ENCODE measurements around the gene TAF1B. TPM values are rescaled to one million over a fixed set of nuclear protein-coding genes. Genes with fewer than 3 reads are reported as not detected.

Gene TAF1B
- total and polyA plus RNA-seq, 2 donors (not counting 3 experiments of a cell fraction or from before 2014, with no cell fraction given) = 6.3 to 29.4 TPM

DNA sequence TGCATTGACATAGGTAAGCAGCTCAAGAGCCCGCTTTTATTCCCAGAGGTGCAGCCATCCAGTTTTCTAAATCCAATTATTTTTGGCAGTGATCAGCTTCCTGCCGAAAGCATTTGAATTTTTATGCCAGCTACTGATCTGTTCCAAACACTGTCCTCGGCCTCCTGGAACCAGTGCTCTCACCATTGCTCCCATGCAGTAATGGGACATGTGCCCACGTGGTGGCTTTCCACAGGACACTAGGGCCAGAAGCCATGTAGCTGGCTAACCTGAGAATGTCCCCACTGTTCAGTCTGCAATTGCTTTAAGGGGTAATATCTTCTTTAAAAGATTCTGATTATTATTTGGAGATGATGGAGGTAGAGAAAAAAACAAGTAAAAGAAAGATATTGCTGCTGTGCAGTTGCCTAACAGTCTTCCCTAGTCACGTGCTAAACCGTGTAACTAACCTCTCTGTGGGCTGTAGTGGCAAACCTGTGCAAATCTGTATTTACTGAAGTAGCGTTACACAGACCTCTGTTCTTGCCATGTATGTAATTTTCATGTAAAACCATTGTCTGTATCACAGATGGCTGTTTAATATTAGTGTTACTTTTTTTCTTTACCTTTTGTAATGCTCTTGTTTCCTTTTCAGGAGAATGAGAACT, 121.2 kb downstream of the TAF1B start:
- Histone ChIP-seq H3K27me3 (ENCODE audit: control insufficient read depth in 2 of 2, insufficient read depth in 2 of 2, low read length in 2 of 2) (no peaks in the 10 kb centered on the region), H3K36me3 (ENCODE audit: control insufficient read depth in 2 of 2, extremely low read depth in 1 of 2, insufficient read depth in 2 of 2, low read length in 2 of 2) (no peaks in the 10 kb centered on the region), H3K9me1 (replicated peaks; ENCODE audit: control insufficient read depth, extremely low read depth, insufficient read depth, low read length) (no peaks in the 10 kb centered on the region), H3K4me3 (replicated peaks in 1 of 3; ENCODE audit: insufficient read depth in 1 of 3, low read depth in 1 of 3, low read length in 3 of 3) (no peak overlapping the region), H3K27ac (ENCODE audit: insufficient read depth, low read depth, low read length) (no peak overlapping the region), H3K79me2 (ENCODE audit: control insufficient read depth, insufficient read depth, low read length) (no peaks in the 10 kb centered on the region), H3K9me3 (replicated peaks; ENCODE audit: control insufficient read depth, insufficient read depth, low read length) (no peaks in the 10 kb centered on the region), H3K4me1 (ENCODE audit: control insufficient read depth, extremely low read depth, insufficient read depth, low read length) (no peaks in the 10 kb centered on the region), H4K20me1 (replicated peaks; ENCODE audit: control insufficient read depth, extremely low read depth, insufficient read depth, low read length) (no peaks in the 10 kb centered on the region), H2AFZ (ENCODE audit: low read depth, low read length) (no peak overlapping the region), H3K9ac (replicated peaks; ENCODE audit: extremely low read depth, insufficient read depth, low read length) (no peak overlapping the region), H3K4me2 (ENCODE audit: insufficient read depth, low read length) (no peak overlapping the region)
- TF ChIP-seq POLR2AphosphoS5 (IDR thresholded peaks at IDR 0.05; ENCODE audit: insufficient read depth, low read depth, low read length) (no peak), MYC (IDR thresholded peaks at IDR 0.05; ENCODE audit: low read depth, low read length) (no peak), GATA2 (IDR thresholded peaks at IDR 0.05; ENCODE audit: insufficient read depth, insufficient read length, low read depth, low read length) (no peak), JUN (IDR thresholded peaks at IDR 0.05; ENCODE audit: borderline replicate concordance, insufficient read depth, insufficient read length, low read depth) (no peak)
- POLR2A ChIA-PET = no interaction called here
- CTCF ChIA-PET = interaction anchor here (0.7 to 2.9 kb wide), 5 partner anchors 11 to 149 kb away, joined by 3 to 11 read pairs (median 4); no protein-coding TSS in a partner anchor
- intact Hi-C loops (cut with micrococcal nuclease) (no loop called here), dilution Hi-C loops (cut with MboI; ENCODE audit: extremely low pct_ligation_motif_present, low sequenced_read_pairs) (loop anchor here (25.0 kb wide), 1 partner anchor 152 kb away; no protein-coding TSS in a partner anchor)
- no peak for FAIRE-seq
- BruUV-seq (replicated peaks) = no TSS peak
- no peak for DNase-seq (ENCODE audit: low read depth, low spot score)

- intact Hi-C loops (cut with micrococcal nuclease) (no loop called here), dilution Hi-C loops (cut with MboI; ENCODE audit: extremely low pct_ligation_motif_present, low sequenced_read_pairs) (loop anchor here (25.0 kb wide), 1 partner anchor 153 kb away; no protein-coding TSS in a partner anchor)
- Histone ChIP-seq H3K4me3 (replicated peaks in 1 of 3; ENCODE audit: insufficient read depth in 1 of 3, low read depth in 1 of 3, low read length in 3 of 3) (no peak overlapping the region), H3K9me3 (replicated peaks; ENCODE audit: control insufficient read depth, insufficient read depth, low read length) (no peaks in the 10 kb centered on the region), H3K79me2 (ENCODE audit: control insufficient read depth, insufficient read depth, low read length) (no peaks in the 10 kb centered on the region), H3K9me1 (replicated peaks; ENCODE audit: control insufficient read depth, extremely low read depth, insufficient read depth, low read length) (no peaks in the 10 kb centered on the region), H3K27me3 (ENCODE audit: control insufficient read depth in 2 of 2, insufficient read depth in 2 of 2, low read length in 2 of 2) (no peaks in the 10 kb centered on the region), H3K36me3 (ENCODE audit: control insufficient read depth in 2 of 2, extremely low read depth in 1 of 2, insufficient read depth in 2 of 2, low read length in 2 of 2) (no peaks in the 10 kb centered on the region), H4K20me1 (replicated peaks; ENCODE audit: control insufficient read depth, extremely low read depth, insufficient read depth, low read length) (no peaks in the 10 kb centered on the region), H3K4me2 (ENCODE audit: insufficient read depth, low read length) (no peak overlapping the region), H3K27ac (ENCODE audit: insufficient read depth, low read depth, low read length) (no peak overlapping the region), H3K4me1 (ENCODE audit: control insufficient read depth, extremely low read depth, insufficient read depth, low read length) (no peaks in the 10 kb centered on the region), H3K9ac (replicated peaks; ENCODE audit: extremely low read depth, insufficient read depth, low read length) (no peak overlapping the region), H2AFZ (ENCODE audit: low read depth, low read length) (no peak overlapping the region)
- BruUV-seq (replicated peaks) = no TSS peak
- TF ChIP-seq FOS (IDR thresholded peaks at IDR 0.05; ENCODE audit: borderline replicate concordance, insufficient read depth, low read length) (no peak), CTCF (IDR thresholded peaks at IDR 0.05; ENCODE audit: extremely low read depth in 1 of 2, insufficient read depth in 1 of 2, low read depth in 1 of 2, low read length in 2 of 2) (no peak), JUN (IDR thresholded peaks at IDR 0.05; ENCODE audit: borderline replicate concordance, insufficient read depth, insufficient read length, low read depth) (no peak), POLR2A (IDR thresholded peaks at IDR 0.05; ENCODE audit: low read depth, low read length) (no peak), GATA2 (IDR thresholded peaks at IDR 0.05; ENCODE audit: insufficient read depth, insufficient read length, low read depth, low read length) (no peak), EZH2 (IDR thresholded peaks at IDR 0.05; ENCODE audit: borderline replicate concordance, low read depth, low read length, severe bottlenecking) (no peak), MAX (IDR thresholded peaks at IDR 0.05; ENCODE audit: insufficient read depth, insufficient read length) (no peak), MYC (IDR thresholded peaks at IDR 0.05; ENCODE audit: low read depth, low read length) (no peak), POLR2AphosphoS5 (IDR thresholded peaks at IDR 0.05; ENCODE audit: insufficient read depth, low read depth, low read length) (no peak)
- ChIA-PET POLR2A (no interaction called here), CTCF (interaction anchor here (2.9 kb wide), 1 partner anchor 19 kb away, joined by 11 read pairs; no protein-coding TSS in a partner anchor)
- no peak for FAIRE-seq
- no peak for DNase-seq (ENCODE audit: low read depth, low spot score)
These were observed 122.0 kb downstream of the TAF1B start for GRCh38 chr2:9965119-9965822.

Measured in endothelial cell of umbilical vein (primary cell).